ENCODE data around the gene NCDN. TPM values are rescaled to one million over a fixed set of nuclear protein-coding genes. Genes with fewer than 3 reads are reported as not detected.

Gene NCDN
- total and polyA plus RNA-seq, 3 experiments from 2014 or later, result 15.7 to 50.4 (median 49.0) TPM

- no peak for DNase-seq
- peaks cover 14% of the 10 kb centered on the region for H3K36me3 ChIP-seq (ENCODE audit: insufficient read depth, low read length)
- ChIA-PET POLR2A (no interaction called here), CTCF (no interaction called here)
- Mint-ChIP-seq H3K4me3 (no peak overlapping the region), H3K36me3 (peaks cover 0 to 32% (median 8%) of the 10 kb centered on the region in 3 donors), H3K4me1 (peaks cover 0 to 10% (median 10%) of the 10 kb centered on the region in 3 donors), H3K27ac (peak overlapping the region in 1 of 8 donors; percentile 52), H3K27me3 (no peaks in the 10 kb centered on the region), H3K9me3 (no peaks in the 10 kb centered on the region)
- H3K27ac ChIP-seq (ENCODE audit: low read depth, low read length), result no peak overlapping the region
- H3K9me3 ChIP-seq (ENCODE audit: low read length), result no peaks in the 10 kb centered on the region
- no peaks in the 10 kb centered on the region for H3K27me3 ChIP-seq (ENCODE audit: insufficient read depth, low read length, poor library complexity, severe bottlenecking)
- peaks cover 5% of the 10 kb centered on the region for H3K4me1 ChIP-seq (ENCODE audit: insufficient read depth, low read length)
- no peak overlapping the region for H3K4me3 ChIP-seq (ENCODE audit: low read length)
Measured at GRCh38 chr1:35597870-35598269, 40.3 kb downstream of the NCDN start.

- Histone ChIP-seq H3K27me3 (ENCODE audit: insufficient read depth, low read length, poor library complexity, severe bottlenecking) (no peaks in the 10 kb centered on the region), H3K4me3 (ENCODE audit: low read length) (no peak overlapping the region), H3K9me3 (ENCODE audit: low read length) (no peaks in the 10 kb centered on the region), H3K36me3 (ENCODE audit: insufficient read depth, low read length) (peaks cover 22% of the 10 kb centered on the region), H3K27ac (ENCODE audit: low read depth, low read length) (no peak overlapping the region), H3K4me1 (ENCODE audit: insufficient read depth, low read length) (no peaks in the 10 kb centered on the region)
- Mint-ChIP-seq H3K4me3 (no peak overlapping the region), H3K9me3 (no peaks in the 10 kb centered on the region), H3K36me3 (peaks cover 0 to 42% (median 12%) of the 10 kb centered on the region in 3 donors), H3K4me1 (peaks cover 0 to 4% (median under 1%) of the 10 kb centered on the region in 3 donors), H3K27ac (peak overlapping the region in 1 of 8 donors; percentile 26), H3K27me3 (no peaks in the 10 kb centered on the region)
- CTCF ChIA-PET, result no interaction called here
- no peak for DNase-seq
- POLR2A ChIA-PET, result no interaction called here
Measured at GRCh38 chr1:35598895-35599294, 41.3 kb downstream of the NCDN start.

DNA sequence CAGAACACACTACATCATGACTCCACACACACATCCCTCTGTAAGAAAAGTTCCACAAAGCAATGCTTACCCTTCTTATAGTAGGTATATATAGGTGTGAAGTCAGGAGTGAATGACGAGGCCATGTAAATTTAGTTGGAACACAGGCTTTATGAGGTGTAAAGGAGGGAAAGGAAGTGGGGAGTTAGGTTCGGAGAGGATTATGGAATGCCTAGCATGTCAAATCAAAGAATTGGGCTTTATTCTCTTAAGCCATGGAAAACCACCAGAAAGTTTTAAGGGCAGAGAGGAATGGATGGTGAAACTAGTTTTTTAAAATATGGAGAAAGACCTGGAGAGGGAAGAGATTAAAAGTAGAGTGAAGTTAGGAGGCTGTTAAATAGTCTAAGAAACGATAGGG lies 41.8 kb downstream of the NCDN start:
- H3K4me1 ChIP-seq (ENCODE audit: insufficient read depth, low read length), result no peaks in the 10 kb centered on the region
- H3K27me3 ChIP-seq (ENCODE audit: insufficient read depth, low read length, poor library complexity, severe bottlenecking), result no peaks in the 10 kb centered on the region
- no peaks in the 10 kb centered on the region for H3K27me3 Mint-ChIP-seq
- H3K9me3 Mint-ChIP-seq, result no peaks in the 10 kb centered on the region
- no peak overlapping the region for H3K4me3 Mint-ChIP-seq
- H3K4me1 Mint-ChIP-seq, result peaks cover 0 to 2% (median 0%) of the 10 kb centered on the region in 3 donors
- peak overlapping the region in 1 of 8 donors; percentile 78 for H3K27ac Mint-ChIP-seq
- H3K36me3 Mint-ChIP-seq, result peaks cover 3 to 47% (median 12%) of the 10 kb centered on the region in 3 donors
- H3K36me3 ChIP-seq (ENCODE audit: insufficient read depth, low read length), result peaks cover 27% of the 10 kb centered on the region
- CTCF ChIA-PET, result no interaction called here
- no peaks in the 10 kb centered on the region for H3K9me3 ChIP-seq (ENCODE audit: low read length)
- POLR2A ChIA-PET, result no interaction called here
- no peak overlapping the region for H3K4me3 ChIP-seq (ENCODE audit: low read length)
- no peak overlapping the region for H3K27ac ChIP-seq (ENCODE audit: low read depth, low read length)
- DNase-seq, result no peak

- no peak overlapping the region for H3K27ac ChIP-seq (ENCODE audit: low read depth, low read length)
- no peaks in the 10 kb centered on the region for H3K4me1 ChIP-seq (ENCODE audit: insufficient read depth, low read length)
- H3K9me3 ChIP-seq (ENCODE audit: low read length), result no peaks in the 10 kb centered on the region
- Mint-ChIP-seq H3K36me3 (peaks cover 3 to 59% (median 16%) of the 10 kb centered on the region in 3 donors), H3K9me3 (no peaks in the 10 kb centered on the region), H3K4me1 (peaks cover 0 to 3% (median 2%) of the 10 kb centered on the region in 3 donors), H3K27me3 (no peaks in the 10 kb centered on the region), H3K4me3 (no peak overlapping the region), H3K27ac (peak overlapping the region in 1 of 8 donors; percentile 35)
- no peaks in the 10 kb centered on the region for H3K27me3 ChIP-seq (ENCODE audit: insufficient read depth, low read length, poor library complexity, severe bottlenecking)
- H3K36me3 ChIP-seq (ENCODE audit: insufficient read depth, low read length), result peaks cover 34% of the 10 kb centered on the region
- ChIA-PET CTCF (interaction anchor here (0.8 kb wide), 1 partner anchor 8 kb away, joined by 3 read pairs; no protein-coding TSS in a partner anchor), POLR2A (no interaction called here)
- H3K4me3 ChIP-seq (ENCODE audit: low read length), result no peak overlapping the region
- DNase-seq, result no peak
Measured at GRCh38 chr1:35600593-35600992, 43.0 kb downstream of the NCDN start.

DNA sequence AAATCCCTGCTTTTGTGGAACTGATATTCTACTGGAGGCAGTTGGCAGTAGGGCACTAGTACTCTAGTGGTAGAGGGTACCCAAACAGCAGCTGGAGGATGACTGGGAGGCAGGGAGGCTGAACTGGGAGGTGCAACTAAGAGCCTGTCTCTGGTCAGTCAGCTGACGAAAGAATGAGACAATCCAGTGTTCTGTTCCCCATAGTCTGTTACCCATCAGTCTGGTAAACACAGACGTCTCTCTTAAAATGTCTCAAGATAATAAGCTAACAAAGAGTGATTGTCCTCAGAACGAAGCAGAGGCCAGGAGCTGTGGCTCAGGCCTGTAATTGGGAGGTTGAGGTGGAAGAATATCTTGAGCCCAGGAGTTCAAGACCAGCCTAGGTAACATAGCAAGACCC lies 45.9 kb downstream of the NCDN start:
- Mint-ChIP-seq H3K4me1 (peaks cover 10 to 22% (median 14%) of the 10 kb centered on the region in 3 donors), H3K9me3 (no peaks in the 10 kb centered on the region), H3K36me3 (peaks cover 13 to 82% (median 30%) of the 10 kb centered on the region in 3 donors), H3K27ac (no peak overlapping the region), H3K27me3 (no peaks in the 10 kb centered on the region), H3K4me3 (no peak overlapping the region)
- peaks cover 31% of the 10 kb centered on the region for H3K36me3 ChIP-seq (ENCODE audit: insufficient read depth, low read length)
- H3K4me1 ChIP-seq (ENCODE audit: insufficient read depth, low read length), result no peaks in the 10 kb centered on the region
- no peaks in the 10 kb centered on the region for H3K27me3 ChIP-seq (ENCODE audit: insufficient read depth, low read length, poor library complexity, severe bottlenecking)
- H3K9me3 ChIP-seq (ENCODE audit: low read length), result no peaks in the 10 kb centered on the region
- POLR2A ChIA-PET, result no interaction called here
- no peak overlapping the region for H3K27ac ChIP-seq (ENCODE audit: low read depth, low read length)
- H3K4me3 ChIP-seq (ENCODE audit: low read length), result no peak overlapping the region
- DNase-seq, result no peak
- CTCF ChIA-PET, result no interaction called here

DNA sequence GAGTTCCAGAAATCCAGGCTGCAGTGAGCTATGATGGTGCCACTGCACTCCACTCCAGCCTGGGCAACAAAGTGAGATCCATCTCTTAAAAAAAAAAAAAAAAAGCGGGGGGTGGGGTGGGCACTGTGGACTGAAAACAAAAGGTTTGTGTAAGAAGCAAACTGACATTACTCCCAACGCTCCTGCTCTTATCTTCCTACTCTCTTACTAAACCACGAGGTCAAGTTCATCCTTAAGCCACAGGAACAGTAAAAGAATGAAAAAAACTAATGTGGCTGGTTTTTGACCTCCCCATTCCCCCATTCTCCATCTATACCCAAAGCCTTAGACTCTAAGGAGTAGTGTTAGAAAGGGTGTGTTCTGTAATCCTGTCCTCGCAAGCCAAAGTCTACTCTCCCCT lies 46.3 kb downstream of the NCDN start:
- Mint-ChIP-seq H3K4me3 (no peak overlapping the region), H3K4me1 (peaks cover 10 to 22% (median 14%) of the 10 kb centered on the region in 3 donors), H3K9me3 (no peaks in the 10 kb centered on the region), H3K27ac (peak overlapping the region in 1 of 8 donors; percentile 2), H3K36me3 (peaks cover 13 to 87% (median 31%) of the 10 kb centered on the region in 3 donors), H3K27me3 (no peaks in the 10 kb centered on the region)
- DNase-seq, result no peak
- no peaks in the 10 kb centered on the region for H3K9me3 ChIP-seq (ENCODE audit: low read length)
- no peak overlapping the region for H3K4me3 ChIP-seq (ENCODE audit: low read length)
- H3K27me3 ChIP-seq (ENCODE audit: insufficient read depth, low read length, poor library complexity, severe bottlenecking), result no peaks in the 10 kb centered on the region
- POLR2A ChIA-PET, result no interaction called here
- no peak overlapping the region for H3K27ac ChIP-seq (ENCODE audit: low read depth, low read length)
- no peaks in the 10 kb centered on the region for H3K4me1 ChIP-seq (ENCODE audit: insufficient read depth, low read length)
- CTCF ChIA-PET, result interaction anchor here (1.4 kb wide), 1 partner anchor 35 kb away, joined by 4 read pairs; no protein-coding TSS in a partner anchor
- peaks cover 34% of the 10 kb centered on the region for H3K36me3 ChIP-seq (ENCODE audit: insufficient read depth, low read length)

DNA sequence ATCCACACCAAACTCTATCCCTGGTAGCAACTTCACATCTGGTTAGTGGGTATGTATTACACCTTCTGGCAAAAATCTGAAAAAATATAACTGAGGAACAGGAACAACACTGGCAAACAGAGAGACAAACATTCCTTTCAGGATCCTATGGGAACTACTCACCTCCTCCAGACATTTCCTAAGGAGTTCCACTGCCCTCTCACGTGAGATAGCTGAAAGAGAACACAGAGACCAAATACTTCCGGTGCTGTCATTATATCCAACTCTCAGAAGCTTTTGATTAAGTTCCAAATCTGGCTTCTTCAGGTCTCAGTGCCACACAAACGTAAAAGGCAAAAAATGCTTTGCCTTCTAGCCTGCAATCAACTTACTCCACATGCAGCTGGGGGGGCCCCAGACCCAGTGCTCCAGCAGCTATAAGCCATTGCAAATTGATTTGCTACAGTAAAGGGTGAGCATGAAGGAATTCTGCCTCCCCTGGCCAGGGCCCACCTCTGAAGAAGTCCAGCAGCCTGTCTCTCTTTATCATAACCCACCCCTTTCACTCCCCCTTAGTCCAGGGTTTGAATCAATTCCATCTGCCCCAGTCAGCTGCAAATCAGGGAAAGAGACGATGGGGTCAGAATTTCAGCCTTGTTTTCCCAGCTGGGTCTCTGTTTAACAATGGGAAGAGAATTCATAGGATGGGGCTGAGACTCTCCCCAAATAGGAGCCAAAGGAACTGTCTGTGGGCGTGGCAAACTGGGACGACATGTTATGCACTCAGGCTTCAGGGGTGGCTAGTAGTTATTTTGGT lies 47.7 kb downstream of the NCDN start:
- Histone ChIP-seq H3K9me3 (ENCODE audit: low read length) (no peaks in the 10 kb centered on the region), H3K27ac (ENCODE audit: low read depth, low read length) (no peak overlapping the region), H3K4me1 (ENCODE audit: insufficient read depth, low read length) (no peaks in the 10 kb centered on the region), H3K36me3 (ENCODE audit: insufficient read depth, low read length) (peaks cover 39% of the 10 kb centered on the region), H3K27me3 (ENCODE audit: insufficient read depth, low read length, poor library complexity, severe bottlenecking) (no peaks in the 10 kb centered on the region), H3K4me3 (ENCODE audit: low read length) (no peak overlapping the region)
- no peaks in the 10 kb centered on the region for H3K27me3 Mint-ChIP-seq
- ChIA-PET CTCF (interaction anchor here (1.2 to 1.4 kb wide), 2 partner anchors 21 to 37 kb away, joined by 3 to 4 read pairs; no protein-coding TSS in a partner anchor), POLR2A (no interaction called here)
- H3K9me3 Mint-ChIP-seq, result no peaks in the 10 kb centered on the region
- no peak for DNase-seq
- H3K27ac Mint-ChIP-seq, result peak overlapping the region in 5 of 8 donors; percentile 23 to 85 (median 68)
- H3K36me3 Mint-ChIP-seq, result peaks cover 13 to 87% (median 33%) of the 10 kb centered on the region in 3 donors
- H3K4me3 Mint-ChIP-seq, result no peak overlapping the region
- H3K4me1 Mint-ChIP-seq, result peaks cover 12 to 22% (median 14%) of the 10 kb centered on the region in 3 donors

DNA sequence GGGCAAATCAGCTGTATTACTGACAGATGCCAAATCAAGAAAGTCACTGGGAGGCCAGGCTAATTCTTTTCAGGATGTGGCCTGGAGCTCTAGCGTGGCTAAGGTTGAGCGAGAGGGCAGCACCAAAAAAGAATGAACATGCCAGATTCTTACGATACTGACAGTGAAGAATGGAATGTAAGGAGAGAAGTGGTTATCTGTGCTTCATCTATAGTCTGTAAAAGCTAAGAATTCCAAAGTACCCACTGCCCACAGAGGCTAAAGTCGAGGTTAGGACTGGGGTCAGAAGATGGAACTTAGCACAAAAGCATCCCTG lies 48.2 kb downstream of the NCDN start:
- no peaks in the 10 kb centered on the region for H3K4me1 ChIP-seq (ENCODE audit: insufficient read depth, low read length)
- no peaks in the 10 kb centered on the region for H3K27me3 ChIP-seq (ENCODE audit: insufficient read depth, low read length, poor library complexity, severe bottlenecking)
- POLR2A ChIA-PET, result no interaction called here
- no peak overlapping the region for H3K27ac ChIP-seq (ENCODE audit: low read depth, low read length)
- Mint-ChIP-seq H3K27ac (peak overlapping the region in 3 of 8 donors; percentile 48 to 85 (median 51)), H3K36me3 (peaks cover 13 to 85% (median 34%) of the 10 kb centered on the region in 3 donors), H3K27me3 (no peaks in the 10 kb centered on the region), H3K4me3 (no peak overlapping the region), H3K9me3 (no peaks in the 10 kb centered on the region), H3K4me1 (peaks cover 12 to 22% (median 15%) of the 10 kb centered on the region in 3 donors)
- peaks cover 39% of the 10 kb centered on the region for H3K36me3 ChIP-seq (ENCODE audit: insufficient read depth, low read length)
- no peak for DNase-seq
- CTCF ChIA-PET, result interaction anchor here (1.2 kb wide), 1 partner anchor 21 kb away, joined by 3 read pairs; no protein-coding TSS in a partner anchor
- no peak overlapping the region for H3K4me3 ChIP-seq (ENCODE audit: low read length)
- no peaks in the 10 kb centered on the region for H3K9me3 ChIP-seq (ENCODE audit: low read length)

Measured in CD8-positive, alpha-beta memory T cell (primary cell).